A204.1 (cell line): ENCODE data around the gene FEZF1.
"Not testable (repeated sequence)": the region's sequence is repeated elsewhere in the genome, so short reads cannot be mapped to it uniquely, and the experiment has no call there.

ENCODE experiments used
- FAIRE-seq: peaks from 2 replicates; lab custom pipeline; 2012; peaks lifted over from hg19 to GRCh38; lab: Jason Lieb, UNC

FEZF1 gene

GRCh38 chr7:122307228-122307621 is 2.7 kb upstream of the FEZF1 start:
- no peak for FAIRE-seq

DNA sequence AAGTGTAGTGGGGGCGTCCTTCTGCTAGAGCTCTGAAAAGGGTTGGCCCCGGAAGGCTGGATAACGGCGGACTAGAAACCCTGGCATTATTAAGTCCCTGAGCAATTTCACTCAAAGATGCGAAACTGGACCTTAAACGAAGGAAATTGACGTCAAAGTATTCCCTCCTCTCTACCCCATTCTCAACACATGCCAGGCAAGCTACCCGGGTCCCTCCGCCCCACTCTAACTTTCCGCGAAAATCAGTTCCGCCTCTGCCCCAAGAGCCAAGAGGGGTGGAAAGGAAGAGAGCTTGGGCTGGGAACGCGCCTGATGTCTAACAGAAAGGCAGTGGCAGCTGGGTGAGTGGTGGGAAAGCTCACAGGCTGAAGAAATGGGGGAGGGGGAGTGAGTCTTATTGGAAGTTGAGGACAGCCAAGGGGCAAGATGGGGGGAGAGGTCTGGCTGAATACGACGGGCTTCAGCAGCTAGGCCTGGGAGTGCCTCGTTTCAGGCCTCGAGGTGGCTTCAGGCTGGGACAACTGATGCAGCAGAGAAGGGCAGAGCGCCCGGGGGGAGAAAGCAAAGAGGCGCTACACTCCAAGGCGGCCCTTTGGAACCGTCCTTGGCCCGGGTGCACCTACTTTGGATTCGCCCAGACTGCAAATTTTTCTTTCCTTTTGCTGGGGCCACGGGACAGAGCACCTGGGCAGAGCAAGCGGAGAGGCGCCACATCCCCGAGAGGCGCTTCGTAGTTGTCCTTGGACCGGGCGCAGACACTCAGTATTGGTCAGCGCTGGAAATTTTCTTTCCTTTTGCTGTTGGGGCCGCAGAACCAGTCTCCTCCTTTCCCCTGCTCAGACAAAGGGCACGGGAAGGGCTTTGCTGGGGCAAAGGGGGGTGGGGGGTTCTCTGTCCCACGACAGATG is 2.0 kb upstream of the FEZF1 start:
- FAIRE-seq = no peak

DNA sequence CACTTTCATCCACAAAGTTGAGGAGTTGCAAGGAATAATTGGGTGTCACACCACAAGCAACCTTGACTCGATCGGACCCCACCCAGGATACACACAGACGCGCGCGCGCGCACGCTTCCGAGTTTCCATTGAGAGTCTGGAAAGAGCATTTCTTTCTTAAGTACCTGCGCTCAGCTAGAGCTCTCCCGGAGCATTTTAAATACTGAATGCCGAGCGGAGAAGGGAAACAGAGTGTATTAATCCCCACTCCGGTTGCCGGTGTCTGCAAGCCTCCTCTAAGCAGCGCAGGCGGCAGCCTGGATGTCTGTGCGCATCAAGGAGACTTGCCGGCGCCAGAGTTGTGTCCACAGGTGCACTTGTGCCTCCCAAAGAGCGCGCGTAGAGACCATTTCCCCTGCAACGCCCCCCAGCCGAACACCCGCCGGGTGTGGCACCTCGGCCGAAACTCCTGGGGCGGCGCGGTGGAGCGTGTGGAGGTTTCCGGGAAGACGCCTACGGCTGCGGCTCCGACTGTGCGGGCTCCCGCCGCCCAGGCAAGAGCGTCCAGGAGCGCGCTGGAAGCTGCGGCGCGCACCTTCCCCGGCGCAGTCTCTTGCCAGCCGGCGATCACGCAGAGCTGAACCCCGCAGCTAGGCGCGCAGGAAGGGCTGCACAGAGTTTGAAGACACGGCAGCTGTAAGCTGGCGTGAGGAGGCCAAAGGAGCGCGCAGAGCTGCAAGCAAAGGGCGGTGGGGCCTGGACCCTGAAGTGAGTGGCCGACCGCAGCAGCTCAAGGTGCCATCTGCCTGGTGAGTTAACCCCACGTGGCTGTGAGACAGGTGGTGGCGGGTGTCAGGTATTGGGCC is 1.1 kb upstream of the FEZF1 start:
- no peak for FAIRE-seq

DNA sequence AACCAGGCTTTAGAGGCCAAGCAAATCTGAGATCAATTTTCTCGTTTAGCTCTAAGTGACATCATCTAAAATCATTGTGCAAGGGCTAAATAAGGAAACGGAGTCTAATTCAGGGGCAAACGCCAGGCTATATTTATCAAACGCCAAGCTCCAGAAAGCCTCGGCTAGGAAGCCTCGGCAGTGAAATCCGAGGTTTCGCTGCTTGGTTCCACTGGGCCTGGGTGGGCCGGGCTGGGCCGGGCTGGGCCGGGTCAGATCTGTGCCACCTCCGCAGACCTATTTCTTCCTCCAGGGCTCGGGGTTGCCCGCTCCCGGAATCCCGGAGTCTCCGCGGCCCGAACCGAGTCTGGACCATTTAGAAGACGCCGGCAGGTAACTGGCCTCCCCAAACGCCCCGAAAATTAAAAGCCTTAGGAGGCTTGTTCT is 459 bp upstream of the FEZF1 start:
- FAIRE-seq = no peak

GRCh38 chr7:122303531-122304318 is 825 bp downstream of the FEZF1 start:
- no peak for FAIRE-seq

GRCh38 chr7:122302761-122303530 is 1.6 kb downstream of the FEZF1 start:
- no peak for FAIRE-seq

DNA sequence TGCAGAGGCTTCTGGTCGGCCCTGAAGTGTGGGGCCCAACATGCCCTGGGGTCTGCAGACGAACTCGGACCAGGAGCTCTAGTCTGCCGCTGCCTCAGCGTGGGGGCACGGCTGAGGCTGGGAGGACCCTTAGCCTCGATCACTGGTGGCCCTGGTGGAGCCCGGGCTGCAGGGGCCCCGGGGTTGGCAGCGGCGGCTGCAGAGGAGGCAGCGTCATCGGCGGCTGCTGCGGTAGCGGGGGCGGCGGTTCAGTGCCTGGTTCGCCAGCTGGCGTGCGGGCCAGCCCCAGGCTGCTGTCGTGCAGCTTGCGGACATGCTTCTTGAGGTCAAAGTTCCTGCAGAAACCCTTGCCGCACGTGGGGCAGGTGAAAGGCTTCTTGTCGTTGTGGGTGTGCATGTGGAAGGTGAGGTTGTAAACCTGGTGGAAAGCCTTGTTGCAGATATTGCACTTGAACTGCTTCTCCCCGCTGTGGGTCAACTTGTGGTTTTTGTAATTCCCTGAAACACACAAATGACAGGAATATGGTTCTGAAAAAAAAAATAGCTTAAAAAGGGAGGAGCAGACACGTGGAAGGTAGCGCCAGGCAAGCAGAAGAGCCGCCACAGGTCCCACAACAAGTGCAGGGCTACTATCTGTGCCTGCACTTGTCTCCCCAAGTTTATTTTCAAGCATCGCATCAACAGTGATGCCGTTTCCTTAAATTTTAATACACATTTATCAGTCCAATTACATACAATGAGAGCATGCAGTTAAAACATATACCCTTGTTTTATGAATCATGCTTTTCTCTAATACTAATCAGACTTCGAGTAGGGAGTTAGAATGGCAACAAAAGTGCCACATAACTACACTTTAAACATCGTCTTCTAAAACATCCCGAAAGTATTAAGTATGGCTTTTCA is 2.4 kb downstream of the FEZF1 start:
- FAIRE-seq = no peak

DNA sequence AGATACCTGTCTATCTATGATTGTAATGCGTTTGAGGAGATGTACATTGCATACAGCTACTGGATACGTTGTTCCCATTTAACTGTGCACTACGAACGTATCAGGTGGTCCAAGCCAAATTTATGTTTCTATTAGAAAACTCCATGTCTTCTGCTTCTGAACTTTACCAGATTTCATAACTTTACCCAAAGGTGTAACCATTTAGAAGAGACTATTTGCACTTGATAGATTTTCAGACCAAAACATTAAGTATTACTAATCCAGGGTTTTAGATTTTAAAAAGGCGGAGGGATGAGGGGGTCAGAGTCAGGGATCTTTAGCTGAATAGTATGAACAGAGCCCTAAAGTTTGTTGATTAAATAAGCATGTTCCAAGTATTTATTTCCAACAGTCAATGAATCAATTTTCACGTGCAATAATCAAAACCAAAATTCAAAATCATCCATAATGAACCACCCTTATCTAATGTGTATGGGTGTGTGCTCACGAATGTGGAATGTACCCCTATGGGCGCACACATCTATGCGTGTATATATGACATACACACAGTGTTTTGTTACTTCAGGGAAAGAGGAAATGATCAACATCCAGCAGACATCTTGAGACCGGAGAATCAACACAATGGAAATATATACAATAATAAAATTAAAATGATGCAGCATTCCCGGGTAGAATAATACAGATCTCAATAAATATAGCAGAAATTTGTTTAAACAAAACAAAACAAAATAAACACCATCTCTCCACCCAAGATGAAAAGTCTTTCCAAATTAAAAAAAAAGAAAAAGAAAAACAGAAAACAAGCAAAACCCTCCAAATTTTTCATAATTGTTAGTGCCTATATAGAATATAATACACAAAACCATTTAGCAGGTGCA is 3.4 kb downstream of the FEZF1 start:
- FAIRE-seq = no peak

- FAIRE-seq = no peak
Measured at GRCh38 chr7:122300211-122300932, 4.2 kb downstream of the FEZF1 start.

DNA sequence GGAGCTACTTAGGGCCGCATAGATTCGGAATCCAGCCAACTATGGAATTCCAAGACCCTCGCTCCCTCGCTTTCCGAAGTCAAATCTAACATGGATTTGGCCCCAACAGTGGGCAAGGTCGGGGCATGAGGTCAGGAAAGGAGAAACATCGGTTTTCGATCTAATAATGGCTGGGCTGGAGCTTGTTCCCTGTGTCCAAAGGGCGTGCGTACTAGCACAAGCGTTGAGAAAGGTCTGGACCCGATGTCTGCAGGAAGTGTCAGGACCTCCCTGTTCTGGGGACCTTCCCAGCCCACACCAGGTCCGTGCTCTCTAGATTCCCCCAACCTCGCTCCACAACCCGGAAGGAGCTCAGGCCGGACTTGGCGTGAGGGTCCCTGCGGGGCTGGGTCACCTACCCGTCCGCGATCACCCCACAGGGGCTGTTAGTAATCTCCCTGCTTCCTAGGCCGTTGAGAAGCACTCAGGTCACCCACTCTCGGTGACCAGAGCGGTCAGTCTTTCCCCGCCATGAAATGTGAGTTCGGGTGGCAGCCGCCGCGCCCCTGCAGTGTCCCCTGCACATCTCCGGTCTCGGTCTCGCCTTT is 4.8 kb downstream of the FEZF1 start:
- no peak for FAIRE-seq

DNA sequence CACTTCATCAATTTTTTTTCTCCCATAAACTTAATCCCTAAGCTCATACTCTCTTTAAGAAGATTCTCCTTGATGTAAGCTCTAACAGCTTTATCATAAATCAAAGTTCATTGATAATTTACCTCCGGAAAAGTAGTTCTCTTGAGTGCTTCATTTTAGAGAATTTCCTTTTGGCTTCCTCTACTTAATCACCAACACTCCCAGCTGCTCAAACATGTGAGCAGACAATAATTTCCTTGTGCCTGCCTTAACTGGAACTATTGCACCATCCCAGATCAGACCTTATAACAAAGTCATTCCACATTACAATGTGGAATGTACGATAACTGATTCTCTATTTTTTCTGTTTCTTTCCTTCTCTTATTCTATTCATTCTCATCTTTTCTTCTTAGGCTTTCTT is 5.9 kb downstream of the FEZF1 start:
- no peak for FAIRE-seq

- FAIRE-seq = no peak
Measured at GRCh38 chr7:122298131-122298530, 6.4 kb downstream of the FEZF1 start.

GRCh38 chr7:122291189-122291588 is 13.4 kb downstream of the FEZF1 start:
- no peak for FAIRE-seq

DNA sequence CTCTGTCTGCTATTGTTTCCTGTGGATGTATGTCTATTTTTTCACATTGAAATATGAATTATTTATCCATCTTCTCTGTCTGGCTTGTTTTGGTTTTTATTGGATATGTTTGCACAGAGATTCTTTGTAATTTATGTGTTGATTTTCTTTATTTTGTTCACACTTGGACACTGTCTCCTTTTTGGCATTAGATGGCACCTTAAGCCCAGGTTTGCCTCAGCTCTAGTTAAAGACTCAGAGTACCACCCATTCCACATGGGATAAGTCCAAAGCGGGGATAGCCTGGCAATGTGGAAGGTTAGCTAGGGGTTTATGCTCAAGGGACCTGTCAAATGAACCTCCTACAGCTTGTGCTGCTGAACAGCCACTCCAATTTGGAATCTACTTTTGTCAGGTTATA is 14.1 kb downstream of the FEZF1 start:
- FAIRE-seq = no peak

- no peak for FAIRE-seq
Measured at GRCh38 chr7:122289426-122289825, 15.1 kb downstream of the FEZF1 start.

GRCh38 chr7:122284608-122285007 is 19.9 kb downstream of the FEZF1 start:
- FAIRE-seq = not testable (repeated sequence)

DNA sequence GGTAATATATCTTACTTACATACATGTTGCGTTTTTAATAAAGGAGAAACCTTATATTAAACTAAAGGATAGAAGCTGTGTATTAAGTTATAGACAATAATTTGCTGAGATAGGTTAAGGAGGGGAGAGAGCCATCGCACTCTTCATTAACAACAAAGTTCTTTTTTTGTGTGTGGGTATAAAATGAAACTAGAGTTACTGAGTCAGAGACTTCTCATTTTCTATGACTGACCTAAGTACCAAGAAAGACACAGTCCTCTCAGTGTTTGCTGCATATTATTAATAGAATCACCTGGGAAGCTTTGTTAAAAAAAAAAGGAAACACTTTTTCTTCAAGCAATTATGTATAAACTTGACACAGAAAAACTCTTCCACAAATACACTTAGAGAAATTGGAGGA is 31.4 kb downstream of the FEZF1 start:
- FAIRE-seq = no peak

DNA sequence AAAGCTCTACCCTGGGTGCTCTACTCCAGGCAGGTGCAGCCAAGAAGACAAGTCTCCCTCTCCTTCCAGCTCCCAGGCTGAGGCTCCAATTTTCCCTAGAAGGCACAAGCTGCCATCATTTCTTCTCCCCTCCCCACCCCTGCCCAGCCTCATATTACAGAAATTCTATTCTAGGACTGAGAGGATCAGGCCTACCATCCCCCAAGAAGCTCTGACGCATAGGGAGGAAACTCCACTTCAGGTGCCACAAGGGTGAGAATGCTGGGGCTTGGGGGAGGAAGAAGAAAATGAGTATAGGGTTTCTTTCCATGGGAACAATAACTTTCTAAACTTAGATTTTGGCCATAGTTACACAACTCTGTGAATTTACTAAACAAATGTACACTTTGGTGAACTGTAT is 35.3 kb downstream of the FEZF1 start:
- no peak for FAIRE-seq

- FAIRE-seq = no peak
Measured at GRCh38 chr7:122268101-122268500, 36.4 kb downstream of the FEZF1 start.
